Adrenal gland (tissue), 19 donors: Measurements from ENCODE around the gene IPMK. TPM values are rescaled to one million over a fixed set of nuclear protein-coding genes. Genes with fewer than 3 reads are reported as not detected.

Experiments used
- DNase-seq, 7 donors: peaks; one replicate each; pipeline ENCODE4 v3.0.0-alpha.2; 2019 to 2020
- H3K27ac ChIP-seq, 5 donors: fragments of 200-600 bp; sonication (generic) in 4 of 5; 1 replicate in 3 of 5; 2 replicates in 2 of 5; pipeline versions ENCODE4 v1.5.1 to v1.8.0; 2016 to 2020; ENCODE audit warnings: mild to moderate bottlenecking in 1 of 5
- H3K27me3 ChIP-seq: fragments of 200-600 bp; 2 replicates; pipeline ENCODE4 v1.8.0; 2021
- H3K36me3 ChIP-seq, 2 donors: fragments of 200-600 bp; replicated peaks in 1 of 2; 1 replicate in 1 of 2; 2 replicates in 1 of 2; pipeline versions ENCODE4 v1.5.1 to v1.8.0; 2018 to 2022
- H3K4me1 ChIP-seq, 2 donors: fragments of 200-600 bp; replicated peaks in 1 of 2; 1 replicate in 1 of 2; 2 replicates in 1 of 2; pipeline versions ENCODE4 v1.5.1 to v1.8.0; 2018 to 2021
- H3K4me3 ChIP-seq, 4 donors: fragments of 200-600 bp; sonication (generic) in 3 of 4; one replicate each; pipeline ENCODE4 v1.5.1; 2016 to 2018
- H3K9me3 ChIP-seq, 3 donors: fragments of 200-600 bp; sonication (generic) in 1 of 3; replicated peaks in 1 of 3; 1 replicate in 2 of 3; 2 replicates in 1 of 3; pipeline versions ENCODE4 v1.5.1 to v1.8.0; 2016 to 2021
- POLR2A ChIP-seq, 2 donors: fragments of 450-650 bp; IDR thresholded peaks; one replicate each; pipeline ENCODE4 v1.6.1; 2017; ENCODE audit warnings: antibody characterized with exemption in 2 of 2, mild to moderate bottlenecking in 2 of 2, moderate library complexity in 1 of 2
- WGBS, 4 donors: extraction: QIAGEN DNeasy Blood & Tissue Kit in 2 of 4; methylation state at CpG; one replicate each; pipeline versions ENCODE4 v1.1.5 to v1.1.7; 2013 to 2017; 5-methylcytosine and 5-hydroxymethylcytosine counted together
- intact Hi-C, 2 donors: fragments of 100-400 bp; cut with DNase I; formaldehyde crosslinking; loops; one replicate each; pipeline versions ENCODE4 v1.14.1 to v1.15.0; 2022 to 2023
- long read RNA-seq, 10 donors: library from polyadenylated mRNA in 3 of 10; unstranded in 2 of 10; stranded (forward) in 1 of 10; transcript quantifications; one replicate each; pipeline ENCODE4 v2.0.0 and lab custom pipeline, GENCODE V29; 2021 to 2026
- polyA plus RNA-seq, 3 donors: library from polyadenylated mRNA; stranded (reverse); fragments of 200-250 nt in 2 of 3; fragments of 350-450 nt in 1 of 3; fragmentation: Illumina TruSeq in 1 of 3; extraction: RNeasy Lipid Tissue Mini Kit (QIAGEN cat#74804) in 1 of 3; gene quantifications; one replicate each; pipeline ENCODE4 v1.2.3, GENCODE V29; 2013 to 2014
- total RNA-seq, 9 donors: library from RNA; depleted of rRNA in 4 of 9; stranded (reverse); fragments of >200 nt in 4 of 9; fragments of 120-200 nt in 1 of 9; fragmentation: NEBNext Ultra II Directional in 1 of 9; extraction: Animal tissue kit (Norgen Biotek cat#: 25700) in 1 of 9; gene quantifications; one replicate each; pipeline versions ENCODE4 v1.1.0 to v1.2.4, GENCODE V29; 2013 to 2023
- TF ChIP-seq, protein P1 (sequence below), 6 experiments: fragments of 450-650 bp in 4 of 6; fragments of 200-600 bp in 2 of 6; sonication (generic) in 1 of 6; IDR thresholded peaks; 1 replicate in 5 of 6; 2 replicates in 1 of 6; pipeline versions ENCODE4 v1.5.1 to v1.8.0; 2016 to 2021; ENCODE audit warnings: antibody characterized with exemption in 6 of 6, mild to moderate bottlenecking in 2 of 6, moderate library complexity in 1 of 6
- donor health status: healthy with polysubstance abuse.
- donor health status: Bipolar disorder and iron deficiency.
- donor health status: DM: yes; HTN: yes; CAD: no.
- donor health status: DM: no; HTN: no; CAD: no.
- donor health status: DM: no; HTN: no; CAD: no.
- donor health status: DM: yes; HTN: yes; CAD: no.

Gene IPMK
- total RNA-seq (1 to 10 TPM; 2.0 to 6.6 (median 5.3) TPM), polyA plus RNA-seq (1 to 10 TPM; 1.0 to 4.6 (median 1.3) TPM)
- long read RNA-seq, donor 1, full-length matches to known transcripts = 2 of 2 reads
- long read RNA-seq, donor 1, partial matches to known transcripts = 0 of 2 reads
- long read RNA-seq, donor 1, other reads (novel, unspliced or antisense) = 0 of 2 reads
- long read RNA-seq, donor 2 = 0 reads
- long read RNA-seq, donor 3, full-length matches to known transcripts = 2 of 510 reads
- long read RNA-seq, donor 3, partial matches to known transcripts = 508 of 510 reads
- long read RNA-seq, donor 3, other reads (novel, unspliced or antisense) = 0 of 510 reads
- long read RNA-seq, donor 4, partial matches to known transcripts = 0 of 1 reads
- long read RNA-seq, donor 4, other reads (novel, unspliced or antisense) = 1 of 1 reads
- long read RNA-seq, donor 5, full-length matches to known transcripts = 5 of 6 reads
- long read RNA-seq, donor 5, partial matches to known transcripts = 0 of 6 reads
- long read RNA-seq, donor 5, other reads (novel, unspliced or antisense) = 1 of 6 reads
- long read RNA-seq, donor 6, full-length matches to known transcripts = 1 of 1 reads
- long read RNA-seq, donor 6, partial matches to known transcripts = 0 of 1 reads
- long read RNA-seq, donor 6, other reads (novel, unspliced or antisense) = 0 of 1 reads
- long read RNA-seq, donor 7 = 0 reads
- long read RNA-seq, donor 8, full-length matches to known transcripts = 2 of 2 reads
- long read RNA-seq, donor 8, partial matches to known transcripts = 0 of 2 reads
- long read RNA-seq, donor 8, other reads (novel, unspliced or antisense) = 0 of 2 reads
- long read RNA-seq, donor 9, full-length matches to known transcripts = 1 of 1 reads
- long read RNA-seq, donor 9, partial matches to known transcripts = 0 of 1 reads
- long read RNA-seq, donor 9, other reads (novel, unspliced or antisense) = 0 of 1 reads
- long read RNA-seq, donor 10, partial matches to known transcripts = 26 of 230 reads
- long read RNA-seq, donor 10, other reads (novel, unspliced or antisense) = 204 of 230 reads

GRCh38 chr10:58267713-58268453 is at the start of gene IPMK:
TSS of gene IPMK (minus strand) at chr10:58267894. CDS start at chr10:58267611, 283 bp downstream.
- DNase-seq = peak; percentile 96 to 97 (median 96)
- Histone ChIP-seq H3K4me1 (peaks cover 0 to 28% of the 10 kb centered on the region in 2 donors), H3K36me3 (no peaks in the 10 kb centered on the region), H3K9me3 (no peaks in the 10 kb centered on the region), H3K27me3 (no peaks in the 10 kb centered on the region), H3K4me3 (peak within 1 kb of the TSS; percentile 48 to 74 (median 64)), H3K27ac (peak within 1 kb of the TSS; percentile 93 to 96 (median 94))
- 0 to 1% (median 1%) methylated on average over 23 to 76 of the region's 76 CpGs for WGBS, 4 donors
- intact Hi-C loops = no loop called here
- TF ChIP-seq, protein P1, sequence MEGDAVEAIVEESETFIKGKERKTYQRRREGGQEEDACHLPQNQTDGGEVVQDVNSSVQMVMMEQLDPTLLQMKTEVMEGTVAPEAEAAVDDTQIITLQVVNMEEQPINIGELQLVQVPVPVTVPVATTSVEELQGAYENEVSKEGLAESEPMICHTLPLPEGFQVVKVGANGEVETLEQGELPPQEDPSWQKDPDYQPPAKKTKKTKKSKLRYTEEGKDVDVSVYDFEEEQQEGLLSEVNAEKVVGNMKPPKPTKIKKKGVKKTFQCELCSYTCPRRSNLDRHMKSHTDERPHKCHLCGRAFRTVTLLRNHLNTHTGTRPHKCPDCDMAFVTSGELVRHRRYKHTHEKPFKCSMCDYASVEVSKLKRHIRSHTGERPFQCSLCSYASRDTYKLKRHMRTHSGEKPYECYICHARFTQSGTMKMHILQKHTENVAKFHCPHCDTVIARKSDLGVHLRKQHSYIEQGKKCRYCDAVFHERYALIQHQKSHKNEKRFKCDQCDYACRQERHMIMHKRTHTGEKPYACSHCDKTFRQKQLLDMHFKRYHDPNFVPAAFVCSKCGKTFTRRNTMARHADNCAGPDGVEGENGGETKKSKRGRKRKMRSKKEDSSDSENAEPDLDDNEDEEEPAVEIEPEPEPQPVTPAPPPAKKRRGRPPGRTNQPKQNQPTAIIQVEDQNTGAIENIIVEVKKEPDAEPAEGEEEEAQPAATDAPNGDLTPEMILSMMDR (IDR thresholded peaks at IDR 0.05) = no peak
- peak; percentile 86 to 89 for TF ChIP-seq POLR2A (IDR thresholded peaks at IDR 0.05)

DNA sequence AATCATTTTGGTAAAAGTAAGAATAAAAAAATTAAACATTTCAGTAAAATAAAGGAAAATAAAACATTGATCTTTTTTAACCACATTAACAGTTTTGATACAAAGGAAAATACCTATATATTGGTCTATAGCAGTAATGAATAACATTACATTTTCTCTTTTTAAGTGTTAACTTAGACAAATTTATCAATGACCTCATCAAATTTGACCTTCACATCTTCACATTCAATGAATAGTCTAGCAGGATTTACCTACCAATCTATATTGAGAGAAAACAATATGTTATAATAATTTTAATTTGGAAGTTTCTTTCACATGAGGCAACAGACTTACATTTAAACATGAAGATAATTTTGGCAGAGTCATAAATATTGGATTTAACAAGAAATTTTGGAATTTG is 49.2 kb upstream of the IPMK start:
- Histone ChIP-seq H3K27ac (no peak overlapping the region), H3K36me3 (no peaks in the 10 kb centered on the region), H3K4me3 (no peak overlapping the region), H3K9me3 (no peaks in the 10 kb centered on the region), H3K4me1 (no peaks in the 10 kb centered on the region), H3K27me3 (no peaks in the 10 kb centered on the region)
- intact Hi-C loops = no loop called here
- TF ChIP-seq POLR2A (IDR thresholded peaks at IDR 0.05) = no peak
- no peak for DNase-seq

- Histone ChIP-seq H3K27me3 (no peaks in the 10 kb centered on the region), H3K4me1 (no peaks in the 10 kb centered on the region), H3K4me3 (no peak overlapping the region), H3K9me3 (no peaks in the 10 kb centered on the region), H3K36me3 (no peaks in the 10 kb centered on the region), H3K27ac (no peak overlapping the region)
- TF ChIP-seq, protein P1 (IDR thresholded peaks at IDR 0.05) = no peak
- TF ChIP-seq POLR2A (IDR thresholded peaks at IDR 0.05) = no peak
- no peak for DNase-seq
- intact Hi-C loops = no loop called here
These were observed 43.3 kb upstream of the IPMK start for GRCh38 chr10:58311026-58311425.

DNA sequence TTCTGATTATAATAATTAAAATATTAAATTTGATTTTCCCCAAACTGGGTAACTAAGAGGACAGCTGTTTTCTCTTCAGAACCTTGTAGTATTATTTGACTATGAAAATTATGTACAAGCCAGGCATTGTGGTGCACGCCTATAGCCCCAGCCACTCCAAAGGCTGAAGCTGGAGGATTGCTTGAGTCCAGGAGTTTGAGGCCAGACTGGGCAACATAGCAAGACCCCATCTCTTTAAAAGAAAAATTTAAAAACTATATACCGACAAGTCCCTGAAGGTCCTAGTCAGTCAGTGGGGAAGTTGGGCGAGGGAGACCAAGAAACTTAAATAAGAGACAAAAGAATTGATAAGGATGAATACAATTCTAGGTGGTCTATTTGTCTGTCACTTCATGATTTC is 40.0 kb upstream of the IPMK start:
- no peaks in the 10 kb centered on the region for H3K4me1 ChIP-seq
- H3K27ac ChIP-seq = no peak overlapping the region
- intact Hi-C loops = loop anchor here in 1 of 2 donors (10.0 kb wide), 1 partner anchor 77 kb away; the partner anchor contains the start of gene TFAM
- no peak overlapping the region for H3K4me3 ChIP-seq
- no peaks in the 10 kb centered on the region for H3K27me3 ChIP-seq
- TF ChIP-seq, protein P1 (IDR thresholded peaks at IDR 0.05) = no peak
- TF ChIP-seq POLR2A (IDR thresholded peaks at IDR 0.05) = no peak
- WGBS, 4 donors = 83 to 90% (median 87%) methylated on average over 3 of the region's 3 CpGs
- H3K36me3 ChIP-seq = no peaks in the 10 kb centered on the region
- DNase-seq = no peak
- H3K9me3 ChIP-seq = no peaks in the 10 kb centered on the region
